ENCODE results near the gene PARD3. TPM values are rescaled to one million over a fixed set of nuclear protein-coding genes. Genes with fewer than 3 reads are reported as not detected.

The PARD3 gene
- total RNA-seq, 1 donor from 2014 or later = 68.5 TPM

DNA sequence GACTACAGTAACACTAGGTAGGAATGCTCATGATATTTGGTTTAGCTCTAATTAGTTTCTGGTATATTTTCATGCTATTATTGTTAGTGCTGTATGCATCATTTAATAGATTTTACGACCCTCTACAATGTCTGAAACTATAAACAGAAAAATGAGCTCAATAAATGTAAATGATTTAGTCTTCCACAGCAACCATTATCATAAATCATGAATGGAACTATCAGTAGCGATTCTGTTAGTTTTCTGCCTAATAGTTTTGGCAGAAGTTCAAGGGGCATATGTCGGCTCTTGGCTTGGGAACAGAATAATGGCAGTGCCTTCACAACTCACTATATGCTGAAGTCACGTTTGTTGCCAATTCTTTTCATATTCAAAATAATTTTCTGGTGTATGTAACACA lies 494.8 kb downstream of the PARD3 start:
- no peak for DNase-seq (ENCODE audit: low read depth)

- peak; percentile 53 for DNase-seq (ENCODE audit: low read depth)
Measured at GRCh38 chr10:34319197-34319846, 495.8 kb downstream of the PARD3 start.

- DNase-seq (ENCODE audit: low read depth) = no peak
Measured at GRCh38 chr10:34316154-34316553, 498.9 kb downstream of the PARD3 start.

DNA sequence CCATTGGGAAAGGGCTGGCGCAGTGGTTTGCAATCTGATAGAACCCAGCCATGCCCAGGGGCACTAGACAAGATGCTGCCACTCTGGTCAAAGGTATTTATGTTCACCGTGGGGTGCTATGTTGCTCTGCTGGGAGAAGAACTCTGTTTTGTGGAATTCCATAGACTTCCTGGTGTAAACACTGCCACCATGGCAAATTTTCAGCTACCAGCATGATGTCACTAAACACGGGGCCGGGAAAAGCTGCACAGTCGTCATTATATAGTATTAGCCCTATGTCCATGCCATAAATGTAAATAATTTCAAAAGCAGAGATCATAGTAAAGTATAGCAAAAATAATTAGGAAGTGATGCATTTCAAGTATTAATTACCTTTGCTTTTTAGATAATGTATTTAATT lies 500.6 kb downstream of the PARD3 start:
- DNase-seq (ENCODE audit: low read depth) = no peak

DNA sequence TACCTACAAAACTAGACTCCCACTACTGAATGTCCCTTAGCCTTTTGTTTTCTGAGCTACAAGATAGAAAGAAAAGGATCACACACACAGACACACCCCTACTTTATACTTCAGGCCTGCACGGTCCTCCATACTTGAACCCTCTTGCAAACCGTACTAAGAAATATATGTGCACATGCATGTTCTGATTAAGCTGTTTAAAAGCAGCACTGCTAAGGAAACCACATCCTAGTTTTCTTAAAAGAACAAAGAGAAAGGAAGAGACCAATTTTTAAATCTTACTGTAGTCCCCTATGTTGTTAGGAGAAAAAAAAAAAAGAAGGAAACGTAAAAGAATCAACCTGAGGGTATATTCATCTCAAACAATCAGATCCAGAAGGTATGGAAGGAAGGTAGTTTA lies 501.2 kb downstream of the PARD3 start:
- DNase-seq (ENCODE audit: low read depth) = no peak

DNA sequence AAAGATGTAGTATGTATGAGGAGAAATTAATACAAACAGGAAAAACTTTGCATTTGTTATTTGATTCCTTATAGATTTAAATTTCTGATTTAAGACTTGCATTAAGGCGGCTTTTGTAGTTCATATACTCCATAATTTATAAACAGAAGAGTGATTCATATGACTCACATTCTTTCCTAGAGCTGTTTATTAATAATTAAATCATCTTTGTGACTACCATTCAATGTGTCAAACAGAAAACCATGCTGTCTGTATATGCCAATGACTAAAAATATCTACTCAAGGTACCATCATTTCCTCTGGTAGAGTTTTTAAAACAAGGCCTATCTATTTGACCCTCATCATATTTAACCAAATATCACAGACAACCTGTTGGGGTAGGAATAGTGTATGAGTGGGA lies 501.7 kb downstream of the PARD3 start:
- DNase-seq (ENCODE audit: low read depth) = no peak

DNA sequence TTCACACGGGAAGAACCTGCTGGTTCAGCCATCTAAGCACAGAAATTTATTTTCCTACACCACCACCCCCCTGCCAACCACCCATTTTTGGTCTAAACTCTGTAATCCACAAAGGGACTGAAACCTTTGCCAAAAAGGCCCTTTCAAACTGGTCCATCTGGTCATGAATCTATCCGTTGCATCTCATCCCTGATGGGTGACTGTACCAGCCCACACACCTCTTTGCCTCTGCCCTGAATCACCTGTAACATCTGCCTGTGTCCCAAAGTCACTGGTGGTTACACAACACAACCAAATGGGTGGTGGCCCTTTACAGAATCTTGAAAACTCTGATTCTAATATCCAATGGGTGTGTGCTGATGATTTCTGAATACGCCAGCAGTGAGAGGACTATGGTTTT lies 503.4 kb downstream of the PARD3 start:
- DNase-seq (ENCODE audit: low read depth) = no peak

GRCh38 chr10:34310234-34310633 lies 504.9 kb downstream of the PARD3 start:
- no peak for DNase-seq (ENCODE audit: low read depth)

DNA sequence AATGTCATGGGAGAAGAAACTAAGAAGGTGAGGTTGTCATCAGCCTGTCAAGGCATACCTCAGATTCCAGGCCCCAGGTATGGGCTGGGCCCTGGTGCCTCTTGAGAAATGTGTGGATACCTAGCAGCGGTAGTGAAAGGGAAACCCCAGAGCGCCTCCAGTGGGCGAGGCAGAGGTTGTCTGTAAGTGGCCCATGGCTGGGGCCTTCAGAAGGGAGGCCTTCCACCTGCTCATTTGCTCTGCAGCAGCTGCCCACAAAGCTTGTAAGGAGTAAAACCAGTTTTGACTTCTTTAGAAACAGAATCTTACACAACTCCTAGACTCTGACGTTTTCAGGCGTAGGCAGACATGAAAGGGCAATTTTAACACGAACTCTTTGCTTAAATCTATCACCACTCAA lies 509.9 kb downstream of the PARD3 start:
- DNase-seq (ENCODE audit: low read depth) = peak; percentile 36

DNA sequence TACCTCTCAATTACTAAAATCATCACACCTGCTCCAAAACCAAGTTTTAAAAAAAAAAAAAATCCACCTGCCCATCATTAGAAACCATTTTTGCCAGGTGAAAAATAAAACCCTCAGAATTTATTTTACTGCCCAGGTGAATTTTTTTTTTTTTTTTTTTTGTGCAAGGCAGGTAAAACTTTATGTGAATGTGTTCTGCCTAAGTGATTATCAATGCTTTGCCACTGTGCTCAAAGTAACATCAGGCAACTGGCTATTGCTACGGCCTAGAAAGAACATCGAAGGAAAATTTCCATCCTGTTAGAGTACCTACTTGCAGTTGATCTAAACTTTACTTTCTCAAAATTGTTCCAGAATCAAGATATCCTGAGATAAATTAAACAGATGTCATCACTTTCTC lies 512.1 kb downstream of the PARD3 start:
- no peak for DNase-seq (ENCODE audit: low read depth)

DNA sequence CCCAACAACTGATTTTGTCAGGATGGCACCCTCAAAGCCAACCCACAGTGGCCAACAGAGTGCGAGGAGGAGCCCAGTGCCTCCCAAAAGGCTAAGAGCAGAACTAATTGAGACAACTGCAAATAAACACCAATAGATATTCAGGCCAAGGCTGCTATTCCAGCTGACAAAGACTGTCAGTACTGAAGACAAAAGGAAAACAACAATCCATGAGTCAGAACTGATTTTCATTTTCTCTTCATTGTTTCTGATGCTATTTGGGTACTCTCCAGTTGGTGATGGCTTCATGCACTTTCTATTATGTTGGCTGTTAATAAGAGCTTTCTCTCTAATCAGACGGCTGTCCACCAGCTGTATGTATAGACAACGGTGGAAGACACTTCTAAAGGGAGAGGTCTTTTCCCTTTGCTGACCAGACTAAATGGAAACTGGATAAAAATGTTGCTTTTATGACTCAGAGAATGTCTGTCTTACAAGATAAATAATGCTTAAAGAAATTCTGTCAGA lies 515.9 kb downstream of the PARD3 start:
- DNase-seq (ENCODE audit: low read depth) = peak; percentile 68

DNA sequence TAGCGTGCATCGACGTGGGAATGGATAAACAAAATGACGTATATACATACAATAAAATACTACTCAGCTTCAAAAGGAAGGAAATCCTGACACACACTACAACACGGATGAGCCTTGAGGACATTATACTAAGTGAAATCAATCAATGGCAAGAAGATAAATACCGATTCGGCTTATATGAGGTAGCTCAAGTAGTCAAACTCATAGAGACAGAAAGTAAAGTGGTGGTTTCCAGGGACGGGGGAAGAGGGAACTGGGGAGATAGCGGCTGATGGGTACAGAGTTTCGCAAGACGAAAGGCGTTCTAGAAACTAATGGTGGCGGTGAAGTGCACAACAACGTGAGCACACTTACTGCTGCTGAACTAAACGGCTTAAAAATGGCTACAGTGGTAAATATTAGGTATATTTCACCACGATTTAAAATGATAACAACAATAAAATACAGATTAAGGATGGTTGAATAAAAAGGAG lies 516.7 kb downstream of the PARD3 start:
- no peak for DNase-seq (ENCODE audit: low read depth)

- peak; percentile 85 for DNase-seq (ENCODE audit: low read depth)
Measured at GRCh38 chr10:34297541-34298345, 517.4 kb downstream of the PARD3 start.

DNA sequence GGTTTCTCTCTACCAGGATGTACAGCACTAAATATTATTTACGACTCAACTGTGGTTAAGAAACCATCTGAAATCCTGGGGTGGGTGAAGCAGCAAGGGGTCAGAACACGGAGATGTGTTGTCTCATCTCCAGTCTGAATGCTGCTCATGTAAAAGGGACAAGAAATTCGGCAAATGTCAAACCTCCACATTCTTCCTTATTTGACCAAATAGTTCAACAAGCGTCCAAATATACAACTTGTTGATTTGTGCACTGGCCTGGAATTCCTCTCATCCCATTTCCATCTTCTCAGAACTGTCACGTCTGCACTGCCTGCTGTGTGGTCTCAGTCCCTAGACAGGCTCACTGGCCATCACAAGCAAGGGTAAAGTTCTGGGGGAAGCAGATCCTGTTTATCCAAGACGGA lies 520.0 kb downstream of the PARD3 start:
- DNase-seq (ENCODE audit: low read depth) = peak; percentile 49

DNA sequence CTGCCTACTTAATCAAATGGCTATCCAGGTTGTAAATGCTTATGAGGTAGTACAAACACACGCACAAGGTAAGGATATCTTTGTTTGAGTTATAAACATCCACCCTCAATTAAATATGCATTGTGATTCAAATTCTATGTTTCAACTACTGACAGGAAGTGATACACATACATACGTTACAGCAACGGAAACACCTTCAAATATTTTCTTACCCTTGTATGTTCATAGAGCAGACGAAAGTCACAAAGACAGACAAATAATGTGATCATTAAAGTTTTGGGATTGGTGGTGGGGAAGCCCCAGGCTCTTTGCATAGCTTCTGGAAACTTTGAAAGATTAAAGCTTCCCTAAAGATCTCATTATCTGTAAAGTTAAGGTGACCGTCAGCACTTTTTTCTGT lies 521.0 kb downstream of the PARD3 start:
- no peak for DNase-seq (ENCODE audit: low read depth)

DNA sequence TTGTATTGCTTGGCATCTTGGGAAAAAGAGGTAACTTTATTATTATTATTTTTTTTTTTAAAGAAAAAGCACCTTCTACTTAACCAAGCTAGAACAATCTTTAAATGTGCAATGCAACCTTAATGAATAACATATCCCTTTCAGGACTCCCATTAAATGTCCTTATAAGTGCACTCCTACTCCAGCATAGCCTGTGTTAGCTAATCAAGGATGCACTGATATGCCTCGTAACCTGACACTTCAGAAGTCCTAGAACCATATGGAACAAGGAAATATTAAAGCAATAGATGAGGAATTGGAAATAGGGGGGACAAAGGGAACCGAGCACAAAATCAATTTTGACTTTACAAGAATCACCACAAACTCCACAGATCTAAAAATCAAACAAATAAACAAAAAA lies 522.4 kb downstream of the PARD3 start:
- no peak for DNase-seq (ENCODE audit: low read depth)

- DNase-seq (ENCODE audit: low read depth) = no peak
Measured at GRCh38 chr10:34292194-34292565, 522.9 kb downstream of the PARD3 start.

- no peak for DNase-seq (ENCODE audit: low read depth)
Measured at GRCh38 chr10:34291466-34292193, 523.5 kb downstream of the PARD3 start.

- peak; percentile 33 for DNase-seq (ENCODE audit: low read depth)
Measured at GRCh38 chr10:34290412-34291081, 524.5 kb downstream of the PARD3 start.

DNA sequence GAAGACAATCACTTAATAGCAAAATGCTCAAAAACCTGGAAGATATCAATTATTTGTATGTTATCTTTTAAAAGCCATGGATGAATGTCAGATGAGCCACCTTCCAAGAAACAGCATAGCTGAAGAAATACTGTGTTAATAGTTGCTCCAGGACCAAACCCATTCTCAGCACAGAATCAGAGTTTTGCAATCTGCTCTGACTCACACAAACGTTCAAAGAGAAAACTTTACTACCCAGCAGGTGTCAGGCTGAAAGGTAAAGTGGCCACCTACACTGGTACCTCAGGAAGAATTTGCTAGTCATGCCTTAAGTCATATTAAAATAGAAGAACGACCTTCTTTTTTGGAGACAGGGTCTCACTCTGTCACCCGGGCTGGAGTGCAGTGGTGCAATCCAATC lies 526.5 kb downstream of the PARD3 start:
- DNase-seq (ENCODE audit: low read depth) = no peak

DNA sequence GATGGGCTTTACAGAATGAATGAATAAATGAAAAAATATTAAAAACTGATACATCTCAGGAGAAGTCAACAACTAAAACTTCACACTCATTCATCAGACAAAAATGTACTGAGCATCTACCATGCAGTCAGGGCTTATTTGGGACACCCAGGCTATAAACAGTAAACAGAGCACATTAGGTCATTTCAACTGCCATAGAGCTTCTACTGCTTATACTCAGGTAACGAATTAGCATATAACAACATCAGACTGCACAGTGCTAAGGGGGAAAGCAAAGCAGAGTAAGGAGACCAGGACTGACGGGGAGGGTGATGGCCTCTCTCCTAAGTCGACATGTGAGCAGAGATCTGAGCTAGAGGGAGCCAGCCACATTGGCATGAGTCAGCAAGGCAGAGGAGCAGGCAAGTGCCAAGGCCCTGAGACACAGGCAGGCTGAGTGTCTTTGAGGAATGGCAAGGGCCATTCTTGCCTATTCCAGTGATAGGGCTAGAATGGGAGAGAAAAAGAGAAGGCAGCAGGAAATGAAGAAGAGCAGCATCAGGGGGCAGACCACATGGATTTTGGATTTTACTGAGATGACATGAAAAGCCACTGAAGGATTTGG lies 528.9 kb downstream of the PARD3 start:
- peak; percentile 28 for DNase-seq (ENCODE audit: low read depth)
